Neural progenitor cell (in vitro differentiated cells): Measurements from ENCODE around the gene CD300A.

Source experiments
- CTCF ChIP-seq: fragments of 200-600 bp; sonication (generic); IDR thresholded peaks from 2 replicates; pipeline ENCODE4 v1.5.1; 2017; ENCODE audit warnings: antibody characterized with exemption, mild to moderate bottlenecking
- EZH2 ChIP-seq: fragments of 200-600 bp; sonication (generic); IDR thresholded peaks from 2 replicates; pipeline ENCODE4 v1.6.1; 2017; ENCODE audit warnings: antibody characterized with exemption, mild to moderate bottlenecking, moderate library complexity

- TF ChIP-seq CTCF (no peak), EZH2 (no peak)
Observed at GRCh38 chr17:74527081-74527480, 60.6 kb downstream of the CD300A start.
